Lung (tissue), 13 donors: Measurements from ENCODE around the gene DDX19B. TPM values are rescaled to one million over a fixed set of nuclear protein-coding genes. Genes with fewer than 3 reads are reported as not detected.

ENCODE experiments used
- ATAC-seq: fragments of 200-7000 bp; cut with Tn5 transposase; one replicate; pipeline ENCODE4 v1.9.1; 2020; ENCODE audit warnings: moderate number of reproducible peaks; ENCODE audit not compliant: insufficient read depth, low FRiP score
- DNase-seq, 3 donors: peaks; one replicate each; pipeline ENCODE4 v3.0.0-alpha.2; 2013 to 2017
- H3K27ac ChIP-seq, 2 donors: one replicate each; pipeline ENCODE4 v1.5.1; 2013; ENCODE audit warnings: mild to moderate bottlenecking in 2 of 2, moderate library complexity in 2 of 2, control low read depth in 1 of 2, inconsistent platforms in 1 of 2, low read depth in 1 of 2, low read length in 1 of 2
- H3K27me3 ChIP-seq, 3 donors: one replicate each; pipeline ENCODE4 v1.5.1; 2013; ENCODE audit warnings: low read length in 2 of 3; ENCODE audit not compliant: control insufficient read depth in 3 of 3, insufficient read depth in 3 of 3
- H3K36me3 ChIP-seq, 4 donors: one replicate each; pipeline ENCODE4 v1.5.1; 2013; ENCODE audit warnings: low read length in 4 of 4, mild to moderate bottlenecking in 1 of 4, moderate library complexity in 1 of 4; ENCODE audit not compliant: control insufficient read depth in 4 of 4, insufficient read depth in 4 of 4
- H3K4me1 ChIP-seq, 5 donors: one replicate each; pipeline ENCODE4 v1.5.1; 2013; ENCODE audit warnings: low read length in 5 of 5, mild to moderate bottlenecking in 2 of 5, moderate library complexity in 1 of 5; ENCODE audit not compliant: control insufficient read depth in 5 of 5, insufficient read depth in 5 of 5
- H3K4me3 ChIP-seq: one replicate; pipeline ENCODE4 v1.5.1; 2013; ENCODE audit warnings: mild to moderate bottlenecking, control low read depth, moderate library complexity
- H3K9ac ChIP-seq, 2 donors: one replicate each; pipeline ENCODE4 v1.5.1; 2013; ENCODE audit warnings: low read length in 2 of 2, control low read depth in 1 of 2; ENCODE audit not compliant: insufficient read depth in 1 of 2
- H3K9me3 ChIP-seq, 4 donors: one replicate each; pipeline ENCODE4 v1.5.1; 2013; ENCODE audit warnings: low read length in 3 of 4, mild to moderate bottlenecking in 1 of 4, moderate library complexity in 1 of 4; ENCODE audit not compliant: control insufficient read depth in 4 of 4, insufficient read depth in 3 of 4
- CTCF ChIP-seq: IDR thresholded peaks from 2 replicates; pipeline ENCODE4 v1.5.1; 2012; ENCODE audit warnings: mild to moderate bottlenecking; ENCODE audit errors: control extremely low read depth, extremely low read depth
- WGBS, 2 donors: extraction: QIAGEN DNeasy Blood & Tissue Kit; methylation state at CpG; one replicate each; pipeline ENCODE4 v1.1.7; 2013; 5-methylcytosine and 5-hydroxymethylcytosine counted together
- polyA plus RNA-seq, 2 donors: library from polyadenylated mRNA; stranded (reverse); fragments of 200-250 nt; gene quantifications; one replicate each; pipeline ENCODE4 v1.2.1, GENCODE V29; 2013
- small RNA-seq: library from RNA; depleted of rRNA; stranded (forward); fragments of <200 nt; gene quantifications from one replicate; pipeline ENCODE3, GENCODE V24; 2014; ENCODE audit warnings: low replicate concordance
- total RNA-seq, 2 donors: library from RNA; depleted of rRNA in 1 of 2; stranded (reverse); fragments of >200 nt in 1 of 2; gene quantifications; one replicate each; pipeline ENCODE4 v1.2.1, GENCODE V29; 2014 to 2021
- donor health status: control.
- donor health status: control.
- donor health status: Bipolar disorder and iron deficiency.
- donor health status: healthy.
- donor health status: DM: yes; HTN: yes; CAD: no.

Gene DDX19B
- total and polyA plus RNA-seq, 4 donors = 23.2 to 32.7 (median 27.1) TPM

- 14 to 20% methylated on average over 47 of the region's 47 CpGs for WGBS, 2 donors
- DNase-seq (peak; percentile 17 to 37 (median 36)), ATAC-seq (peak; percentile 10)
- no peaks in the 10 kb centered on the region for H3K27me3 ChIP-seq
- peak overlapping the region; percentile 59 for H3K4me3 ChIP-seq
- peak overlapping the region; percentile 46 to 87 for H3K27ac ChIP-seq
- TF ChIP-seq CTCF = no peak
- no peaks in the 10 kb centered on the region for H3K9me3 ChIP-seq
- peaks cover 0 to 18% (median 7%) of the 10 kb centered on the region in 5 donors for H3K4me1 ChIP-seq
- H3K36me3 ChIP-seq = peaks cover 0 to 12% (median 6%) of the 10 kb centered on the region in 4 donors
- H3K9ac ChIP-seq = no peak overlapping the region
Measured at GRCh38 chr16:70381604-70382342, 82.8 kb downstream of the DDX19B start.

DNA sequence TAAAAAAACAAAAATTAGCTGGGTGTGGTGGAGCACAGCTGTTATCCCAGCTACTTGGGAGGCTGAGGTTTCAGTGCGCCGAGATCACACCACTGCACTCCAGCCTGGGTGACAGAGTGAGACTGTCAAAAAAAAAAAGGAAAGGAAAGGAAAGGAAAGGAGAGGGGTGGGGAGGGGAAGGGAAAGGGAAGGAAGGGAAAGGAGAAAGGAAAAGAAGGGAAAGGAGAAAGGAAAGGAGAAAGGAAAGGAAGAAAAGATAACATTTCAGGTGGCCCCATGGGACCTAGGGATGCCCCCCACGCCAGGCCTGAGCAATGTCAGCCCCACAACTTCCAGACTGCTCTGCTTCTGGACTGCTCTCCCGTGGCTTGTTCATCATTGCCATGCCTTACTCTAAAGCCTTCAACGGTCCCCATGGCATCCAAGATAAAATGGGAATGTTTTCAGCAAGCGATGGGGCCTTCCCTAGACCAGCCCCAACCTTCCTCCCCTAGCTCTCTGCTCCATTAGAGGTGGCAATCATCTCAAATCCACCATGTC lies 84.5 kb downstream of the DDX19B start:
- Histone ChIP-seq H3K27ac (no peak overlapping the region), H3K36me3 (peaks cover 0 to 16% (median 9%) of the 10 kb centered on the region in 4 donors), H3K9me3 (no peaks in the 10 kb centered on the region), H3K9ac (no peak overlapping the region), H3K27me3 (no peaks in the 10 kb centered on the region), H3K4me1 (peaks cover 0 to 18% (median 7%) of the 10 kb centered on the region in 5 donors), H3K4me3 (no peak overlapping the region)
- no peak for ATAC-seq
- WGBS, 2 donors = 90 to 91% methylated on average over 6 of the region's 6 CpGs
- DNase-seq = no peak
- no peak for TF ChIP-seq CTCF

Small RNA genes within 50 kb of the gene (small RNA-seq; reads per million reads assigned to genes)
- not detected for gene RN7SL279P

Other genes starting within 250 kb of the DDX19B start
- gene PDPR, start 184.9 kb upstream of the DDX19B start, total RNA-seq = 10 to 100 TPM; 28.2 to 33.6 TPM
- 1 to 10 TPM; 7.2 to 8.6 TPM for gene PDPR, start 184.9 kb upstream of the DDX19B start, polyA plus RNA-seq
- gene CLEC18C, start 125.4 kb upstream of the DDX19B start, total RNA-seq = 1 to 10 TPM in 1 of 2 donors, not detected in 1; 1.0 TPM
- under 1 TPM; 0.09 to 0.14 TPM for gene CLEC18C, start 125.4 kb upstream of the DDX19B start, polyA plus RNA-seq
- gene EXOSC6, start 47.2 kb upstream of the DDX19B start, total RNA-seq = 10 to 100 TPM; 27.8 to 28.0 TPM
- gene EXOSC6, start 47.2 kb upstream of the DDX19B start, polyA plus RNA-seq = 10 to 100 TPM in 1 of 2 donors, 1 to 10 TPM in 1; 7.1 to 17.6 TPM
- 100 to 1,000 TPM in 1 of 2 donors, 10 to 100 TPM in 1; 61.3 to 147 TPM for gene AARS1, start 9.7 kb upstream of the DDX19B start, total RNA-seq
- 10 to 100 TPM; 46.9 to 73.8 TPM for gene AARS1, start 9.7 kb upstream of the DDX19B start, polyA plus RNA-seq
- 10 to 100 TPM; 27.3 to 38.7 TPM for gene DDX19A, start 47.7 kb downstream of the DDX19B start, total RNA-seq
- 10 to 100 TPM; 18.9 to 27.4 TPM for gene DDX19A, start 47.7 kb downstream of the DDX19B start, polyA plus RNA-seq
- gene ST3GAL2, start 139.9 kb downstream of the DDX19B start, total RNA-seq = 10 to 100 TPM; 33.4 to 37.0 TPM
- 10 to 100 TPM in 1 of 2 donors, 1 to 10 TPM in 1; 8.4 to 27.5 TPM for gene ST3GAL2, start 139.9 kb downstream of the DDX19B start, polyA plus RNA-seq
- 10 to 100 TPM; 13.7 to 24.1 TPM for gene FCSK, start 155.4 kb downstream of the DDX19B start, total RNA-seq
- gene FCSK, start 155.4 kb downstream of the DDX19B start, polyA plus RNA-seq = 10 to 100 TPM; 12.0 to 14.7 TPM
- 10 to 100 TPM; 38.4 to 65.8 TPM for gene COG4, start 224.4 kb downstream of the DDX19B start, total RNA-seq
- 10 to 100 TPM; 29.3 to 40.4 TPM for gene COG4, start 224.4 kb downstream of the DDX19B start, polyA plus RNA-seq
- gene SF3B3, start 224.6 kb downstream of the DDX19B start, total RNA-seq = 100 to 1,000 TPM; 129 to 242 TPM
- gene SF3B3, start 224.6 kb downstream of the DDX19B start, polyA plus RNA-seq = 10 to 100 TPM; 73.7 to 73.9 TPM